Measurements from ENCODE around the gene IKZF2.

Gene IKZF2

DNA sequence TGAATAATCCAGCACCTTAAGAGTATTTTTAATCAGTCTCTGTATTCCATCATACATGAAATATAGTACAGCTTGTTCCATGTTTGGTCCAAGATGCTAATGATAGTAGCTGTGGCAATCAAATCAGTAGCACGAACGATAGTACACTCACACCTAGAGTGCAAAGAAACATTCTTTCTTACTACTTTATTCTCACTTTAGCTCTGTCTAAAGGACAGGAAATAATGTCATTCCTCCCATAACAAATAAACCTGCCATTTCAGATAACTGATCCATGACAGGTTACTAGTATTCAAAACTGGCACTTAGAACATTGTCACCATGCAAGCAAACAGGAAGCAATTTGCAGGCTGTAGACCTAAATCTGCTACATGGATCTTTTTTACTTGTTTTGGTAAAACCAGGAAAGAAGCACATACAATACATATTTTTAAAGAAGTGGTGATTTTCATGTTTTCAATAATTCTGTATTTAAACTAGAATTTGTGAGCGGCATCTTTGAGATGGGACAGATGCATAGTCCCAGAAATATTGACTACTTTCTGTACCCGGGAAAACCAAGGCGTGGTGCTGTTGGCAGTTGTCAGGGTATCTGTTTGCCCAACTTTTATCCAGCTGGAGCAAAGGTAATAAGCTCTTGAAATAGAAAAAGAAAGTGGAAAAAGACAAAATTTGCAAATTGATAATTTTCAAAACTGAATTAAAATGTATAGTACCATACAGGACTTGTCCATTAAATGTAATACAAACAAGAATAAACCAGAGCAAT is 49.5 kb downstream of the IKZF2 start:
- no peak for FAIRE-seq

DNA sequence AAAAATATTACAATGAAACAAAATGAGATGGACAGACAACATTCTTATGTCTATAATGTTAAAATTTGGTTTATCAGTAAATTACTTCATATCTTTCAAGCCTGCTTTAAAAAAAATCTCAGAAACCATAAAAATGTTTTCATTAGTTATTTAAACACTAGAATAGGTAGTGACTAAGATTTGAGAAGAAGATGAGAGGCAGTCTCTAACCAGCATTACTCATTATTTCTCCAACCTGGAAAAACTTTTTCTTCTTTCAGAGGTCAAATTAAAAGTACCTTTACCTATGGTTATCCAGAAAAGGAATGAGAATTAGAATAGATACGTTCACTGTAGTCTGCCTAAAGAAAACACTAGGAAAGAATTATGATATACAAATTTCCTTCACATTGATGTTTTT is 50.3 kb downstream of the IKZF2 start:
- no peak for FAIRE-seq
- DNase-seq (ENCODE audit: low spot score) = no peak

More for the DNA sequence above, 49.5 kb downstream of the IKZF2 start:
- no peak for DNase-seq (ENCODE audit: low spot score)

DNA sequence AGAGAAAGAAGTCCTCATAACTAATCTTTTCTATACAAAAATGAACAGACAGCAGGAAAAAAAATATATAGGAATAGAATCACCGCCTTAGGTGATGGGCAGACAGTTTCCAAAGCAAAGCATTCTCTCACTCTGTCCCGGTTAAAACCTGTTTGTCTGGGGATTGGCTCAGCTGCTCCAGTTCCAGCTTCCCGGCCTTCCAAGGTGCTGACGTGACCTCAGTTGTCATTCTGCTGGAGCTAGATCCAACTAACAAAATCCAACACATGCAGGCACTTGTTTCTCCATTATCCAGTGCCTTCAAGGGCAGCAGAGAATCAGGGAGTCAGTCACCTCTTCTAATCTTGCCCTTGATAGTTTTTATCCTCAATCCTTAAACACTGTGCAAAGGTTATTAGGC is 52.8 kb downstream of the IKZF2 start:
- no peak for FAIRE-seq
- DNase-seq (ENCODE audit: low spot score) = no peak

DNA sequence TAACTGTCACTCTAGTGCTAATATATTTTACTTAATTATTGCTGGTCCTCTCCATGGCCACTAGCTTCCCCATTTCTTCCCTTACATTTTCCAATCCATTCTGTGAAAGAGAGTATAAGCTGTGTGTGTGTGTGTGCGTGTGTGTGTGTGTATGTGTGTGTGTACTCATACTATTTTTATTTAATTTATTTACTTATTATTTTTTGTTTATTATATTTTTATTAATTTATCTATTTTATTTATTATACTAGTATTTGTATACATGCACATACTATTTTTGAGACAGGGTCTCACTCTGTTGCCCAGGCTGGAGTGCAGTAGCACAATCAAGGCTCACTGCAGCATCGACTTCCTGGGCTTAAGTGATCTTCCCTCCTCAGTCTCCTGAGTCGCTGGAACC is 59.6 kb downstream of the IKZF2 start:
- no peak for DNase-seq (ENCODE audit: low spot score)
- no peak for FAIRE-seq

DNA sequence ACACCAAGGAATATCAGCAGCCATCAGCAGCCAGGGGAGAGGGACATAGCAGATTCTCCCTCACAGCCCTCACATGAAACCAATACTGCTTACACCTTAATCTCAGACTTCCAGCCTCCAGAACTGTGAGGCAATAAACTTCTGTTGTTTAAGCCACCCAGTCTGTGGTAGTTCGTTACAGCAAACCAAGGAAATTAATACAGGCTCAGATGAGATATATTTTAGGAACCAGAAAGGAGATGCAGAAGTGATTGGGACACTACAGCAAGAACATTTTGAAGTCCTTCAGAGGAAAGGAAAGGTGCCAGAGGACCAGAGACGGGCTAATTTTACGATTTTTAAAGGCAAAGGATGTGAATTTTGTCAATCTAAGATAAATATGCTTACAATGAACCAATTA is 60.6 kb downstream of the IKZF2 start:
- FAIRE-seq = no peak
- DNase-seq (ENCODE audit: low spot score) = no peak

DNA sequence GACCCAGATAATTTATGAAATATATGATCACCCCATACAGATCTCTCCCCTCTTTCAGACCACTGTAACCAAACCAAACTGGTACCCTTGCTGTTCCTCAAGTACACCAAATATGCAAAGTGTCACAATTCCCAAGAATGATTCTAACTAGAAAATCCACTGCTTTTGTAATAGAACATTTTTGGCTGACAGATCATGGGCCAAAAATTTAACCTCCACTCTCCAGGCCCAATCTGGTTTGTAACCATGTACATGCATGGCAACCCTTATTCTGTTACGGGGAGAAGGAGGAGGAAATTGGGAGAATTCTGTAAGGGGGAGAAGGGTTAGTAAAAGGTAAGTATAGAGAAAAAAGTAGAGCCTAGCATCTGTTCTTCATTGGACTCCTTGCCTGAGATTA is 62.0 kb downstream of the IKZF2 start:
- no peak for DNase-seq (ENCODE audit: low spot score)
- no peak for FAIRE-seq

DNA sequence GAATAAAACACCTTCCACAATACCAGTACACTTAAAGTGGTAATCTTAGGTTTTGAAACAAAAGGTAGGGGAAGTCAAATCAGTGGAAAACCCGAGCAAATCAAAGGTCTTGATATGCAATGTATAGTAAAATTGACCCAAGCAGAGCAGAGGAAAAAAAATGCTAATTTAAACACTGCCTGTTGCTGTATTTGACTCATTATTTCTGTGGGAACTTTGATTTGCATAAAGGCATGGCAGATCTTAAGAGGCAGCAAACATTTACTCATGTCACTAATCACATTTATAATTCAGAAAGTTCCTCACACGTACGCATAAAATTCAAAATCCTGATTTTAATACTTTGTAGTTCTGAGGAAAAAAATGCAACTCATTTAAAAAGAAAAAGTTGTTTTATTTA is 64.4 kb downstream of the IKZF2 start:
- FAIRE-seq (no peak), DNase-seq (ENCODE audit: low spot score) (no peak)

DNA sequence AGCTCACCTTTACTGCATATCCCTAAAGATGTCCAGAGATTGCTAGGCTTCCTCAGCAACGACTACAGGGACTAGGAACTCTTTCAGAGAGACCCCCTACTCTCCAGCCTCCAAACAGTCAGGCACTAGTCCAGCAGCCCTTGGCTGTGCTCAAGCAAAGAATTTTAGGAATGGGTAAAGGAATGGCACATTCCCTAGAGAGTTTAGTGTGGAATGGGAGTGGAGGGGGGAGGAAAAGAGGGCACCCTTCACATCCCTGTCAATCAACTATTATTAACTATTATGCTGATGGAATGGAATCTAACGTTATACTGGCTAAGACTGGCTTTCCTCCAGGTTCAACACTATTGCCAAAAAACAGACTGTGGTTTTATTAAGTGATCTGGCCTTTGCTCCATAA is 64.8 kb downstream of the IKZF2 start:
- DNase-seq (ENCODE audit: low spot score) (peak; percentile 56), FAIRE-seq (no peak)

DNA sequence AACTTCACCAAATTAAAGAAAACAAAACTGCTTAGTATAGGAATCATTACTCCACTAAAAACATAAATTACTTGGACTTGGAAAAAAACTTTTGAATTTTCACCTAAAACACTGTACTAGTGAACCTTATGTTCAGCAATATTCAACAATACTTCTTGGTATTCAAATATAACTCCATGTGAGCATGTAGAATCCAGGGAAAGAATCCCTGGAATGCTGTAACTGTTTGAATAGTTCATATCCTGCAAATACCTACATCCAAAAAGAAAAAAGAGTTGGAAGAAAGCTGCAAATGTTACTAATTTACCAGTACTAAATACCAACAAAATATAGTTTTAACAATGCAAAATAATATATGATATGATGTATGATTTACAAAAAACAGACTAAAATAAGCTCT is 65.4 kb downstream of the IKZF2 start:
- FAIRE-seq = no peak
- DNase-seq (ENCODE audit: low spot score) = no peak

DNA sequence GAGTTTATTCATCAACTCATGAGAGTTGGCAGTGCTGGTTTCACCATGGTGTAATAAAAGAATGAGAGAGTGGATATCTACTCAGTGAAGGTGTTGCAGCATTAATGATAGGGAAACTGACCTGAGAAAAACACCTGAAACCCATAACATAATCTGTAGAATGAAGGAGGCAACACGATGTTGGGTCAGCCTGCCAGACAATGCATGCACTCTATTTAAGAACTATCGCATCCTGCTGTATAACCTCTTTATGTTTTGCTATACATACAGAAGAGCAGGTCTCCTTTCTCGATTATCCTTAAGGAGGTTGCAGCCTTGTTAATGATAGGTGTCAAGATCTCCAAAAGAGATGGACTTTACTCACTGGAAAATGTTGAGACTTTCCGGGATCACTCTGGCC is 65.9 kb downstream of the IKZF2 start:
- DNase-seq (ENCODE audit: low spot score) = no peak
- FAIRE-seq = no peak

DNA sequence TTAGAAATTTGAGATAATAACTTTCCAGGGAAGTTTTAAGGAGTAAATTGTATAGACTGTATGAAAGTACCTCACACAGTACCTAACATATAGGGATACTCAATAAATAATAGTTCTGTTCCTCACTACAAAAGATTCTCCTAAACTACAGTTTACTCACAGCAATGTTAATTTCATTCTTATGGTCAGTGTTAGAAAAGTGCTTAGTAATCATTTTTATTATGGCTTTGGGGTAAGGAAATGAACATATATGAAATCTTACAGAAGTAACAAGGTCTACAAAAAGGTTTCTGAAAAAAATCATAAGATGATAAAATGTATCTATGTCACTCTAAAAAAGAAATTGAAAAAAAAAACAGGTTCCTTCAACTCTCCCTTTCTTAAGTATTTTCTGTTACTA is 67.2 kb downstream of the IKZF2 start:
- no peak for FAIRE-seq
- no peak for DNase-seq (ENCODE audit: low spot score)

DNA sequence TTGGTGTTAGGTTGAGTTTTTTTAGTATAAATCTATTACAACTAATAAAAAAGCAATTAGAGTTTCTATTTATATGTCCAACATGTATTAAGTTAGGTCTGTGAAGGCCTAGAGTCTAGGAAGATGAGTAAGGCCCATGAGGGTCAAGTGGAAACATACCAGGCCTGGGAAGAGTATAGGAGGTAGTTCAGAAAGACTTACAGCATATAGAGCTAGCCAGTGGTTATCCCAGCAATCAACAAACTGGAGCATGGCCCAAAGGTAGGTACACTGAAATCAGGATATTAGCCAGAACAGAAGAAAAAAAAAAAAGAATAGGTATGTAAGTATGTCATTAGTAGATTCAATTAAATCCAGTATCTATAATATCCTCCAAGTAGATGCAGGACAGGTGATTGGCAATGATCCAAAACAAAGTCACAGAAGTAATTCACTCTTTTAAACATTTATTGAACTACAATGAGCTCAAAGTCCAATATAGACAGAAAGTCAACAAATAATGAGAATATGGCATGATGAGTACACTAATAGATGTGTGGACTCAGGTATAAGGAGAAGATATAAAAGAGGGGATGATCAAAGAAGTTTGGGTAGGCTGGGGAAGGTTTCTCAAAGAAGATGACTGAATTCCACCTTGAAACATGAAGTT is 70.3 kb downstream of the IKZF2 start:
- FAIRE-seq (no peak), DNase-seq (ENCODE audit: low spot score) (no peak)

DNA sequence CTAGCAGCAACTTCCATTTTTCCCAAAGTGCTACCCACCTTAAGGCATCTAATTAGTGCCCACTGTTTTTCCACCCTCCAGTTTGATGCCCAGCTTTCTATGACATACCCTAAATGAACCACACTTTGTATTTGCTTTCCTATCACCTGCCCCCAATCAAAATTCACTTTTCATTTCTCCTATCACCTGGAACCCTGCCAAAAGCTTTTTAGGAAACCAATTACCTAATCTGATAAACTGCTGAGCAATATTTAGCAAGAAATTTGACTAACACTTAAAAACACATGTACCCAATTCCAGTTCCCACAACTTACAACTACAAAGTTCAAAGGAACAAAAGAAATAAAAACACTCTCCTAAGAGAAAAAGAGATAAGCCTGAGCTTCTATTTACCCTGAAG is 71.7 kb downstream of the IKZF2 start:
- DNase-seq (ENCODE audit: low spot score) (no peak), FAIRE-seq (no peak)

DNA sequence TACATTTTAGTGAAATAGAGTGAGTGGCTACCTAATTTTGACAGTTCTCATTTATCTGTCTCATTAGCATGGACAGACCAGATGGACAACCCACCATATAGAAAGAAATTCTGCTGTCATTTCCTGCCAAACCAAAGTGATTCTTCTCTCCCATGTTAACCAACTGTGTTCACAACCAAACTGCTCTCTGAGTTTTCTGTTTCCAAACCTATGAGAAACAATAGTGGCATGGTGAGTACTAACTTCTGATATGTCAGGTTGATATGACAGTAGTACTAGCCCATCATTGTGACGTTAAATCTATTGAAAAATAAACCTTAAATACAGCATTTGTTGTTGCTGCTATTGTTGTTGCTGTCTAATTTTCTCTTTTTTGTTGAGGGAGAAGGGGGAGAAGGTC is 72.7 kb downstream of the IKZF2 start:
- FAIRE-seq = no peak
- DNase-seq (ENCODE audit: low spot score) = no peak

DNA sequence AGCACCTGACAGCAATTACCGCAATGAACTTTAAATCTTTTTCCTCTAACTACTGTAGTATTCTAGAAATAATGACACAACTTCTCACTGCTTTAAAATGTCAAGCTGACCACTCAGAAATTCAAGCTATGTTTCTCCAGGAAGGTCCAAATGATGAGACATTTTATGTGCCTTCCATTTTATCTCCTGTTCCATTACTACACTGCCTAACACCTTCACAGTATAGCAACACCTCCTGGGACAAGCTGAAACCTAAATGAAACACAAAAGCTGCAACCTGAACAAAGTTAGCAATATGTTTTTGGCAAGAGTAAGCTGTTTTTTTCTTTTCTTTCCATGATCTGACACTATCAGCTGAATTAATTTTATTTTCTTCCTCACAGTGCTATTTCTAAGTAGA is 81.9 kb downstream of the IKZF2 start:
- DNase-seq (ENCODE audit: low spot score) (no peak), FAIRE-seq (no peak)

DNA sequence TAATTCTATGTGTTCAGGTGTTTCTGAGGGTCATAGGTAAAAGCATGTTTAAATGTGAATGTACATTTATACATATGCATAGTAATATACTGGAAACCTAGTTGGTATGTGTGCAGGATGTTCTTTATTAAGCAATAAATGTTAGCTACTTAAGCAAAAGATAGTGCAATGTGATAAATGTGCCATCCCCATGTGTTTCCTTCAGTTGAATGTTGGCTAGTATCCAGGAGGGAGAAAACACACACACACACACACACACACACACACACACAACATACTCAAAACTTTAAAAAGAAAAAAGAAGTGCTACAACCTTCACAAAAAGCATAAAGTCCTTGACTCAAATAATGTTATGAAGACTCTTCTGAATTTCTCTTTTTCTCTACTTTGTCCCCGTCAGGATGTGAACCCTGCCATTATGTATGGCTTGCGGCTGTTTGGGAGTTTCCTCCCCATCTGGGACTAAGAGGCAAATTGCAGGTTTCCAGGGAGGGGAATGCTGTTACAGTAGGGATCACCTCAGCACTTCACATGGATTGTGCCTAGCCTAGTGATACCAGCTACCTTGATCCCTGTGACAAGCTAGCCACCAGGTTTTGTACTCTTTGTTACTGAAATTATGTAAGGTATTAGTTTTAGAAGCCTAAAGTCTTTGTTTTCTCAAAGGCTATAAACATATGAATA is 82.6 kb downstream of the IKZF2 start:
- FAIRE-seq (no peak), DNase-seq (ENCODE audit: low spot score) (no peak)

DNA sequence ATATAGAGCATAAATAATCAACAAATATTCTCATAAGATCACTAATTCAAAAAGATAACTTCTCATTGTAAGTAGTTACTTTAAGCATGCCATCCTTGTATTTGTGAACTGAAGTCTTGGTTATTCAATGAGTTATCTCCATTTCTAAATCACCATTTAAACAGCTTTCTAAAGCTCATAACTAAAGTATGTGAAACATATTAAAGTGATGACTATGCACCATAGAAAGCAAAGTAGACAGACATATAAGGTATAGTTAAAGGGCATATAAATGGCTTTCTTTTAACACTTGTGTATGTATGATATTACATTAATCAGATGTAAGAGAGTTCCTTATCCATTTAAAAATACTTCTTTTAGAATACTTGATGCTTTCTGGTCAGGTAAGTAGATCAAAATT is 83.5 kb downstream of the IKZF2 start:
- FAIRE-seq = no peak
- no peak for DNase-seq (ENCODE audit: low spot score)

DNA sequence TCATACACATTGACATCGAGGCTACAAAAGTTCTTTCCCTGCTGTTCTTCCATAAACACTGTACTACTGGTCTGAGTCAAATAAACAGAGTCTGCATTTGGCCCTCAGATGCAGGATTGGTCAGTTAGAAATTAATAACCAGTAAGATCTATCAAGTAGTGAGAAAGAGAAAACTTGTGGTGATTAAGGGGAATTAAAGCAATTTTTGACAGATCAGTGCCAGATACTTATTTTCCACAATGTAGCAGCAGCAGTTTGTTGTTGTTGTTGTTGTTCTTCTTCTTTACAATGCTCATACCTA is 85.0 kb downstream of the IKZF2 start:
- FAIRE-seq (no peak), DNase-seq (ENCODE audit: low spot score) (no peak)

DNA sequence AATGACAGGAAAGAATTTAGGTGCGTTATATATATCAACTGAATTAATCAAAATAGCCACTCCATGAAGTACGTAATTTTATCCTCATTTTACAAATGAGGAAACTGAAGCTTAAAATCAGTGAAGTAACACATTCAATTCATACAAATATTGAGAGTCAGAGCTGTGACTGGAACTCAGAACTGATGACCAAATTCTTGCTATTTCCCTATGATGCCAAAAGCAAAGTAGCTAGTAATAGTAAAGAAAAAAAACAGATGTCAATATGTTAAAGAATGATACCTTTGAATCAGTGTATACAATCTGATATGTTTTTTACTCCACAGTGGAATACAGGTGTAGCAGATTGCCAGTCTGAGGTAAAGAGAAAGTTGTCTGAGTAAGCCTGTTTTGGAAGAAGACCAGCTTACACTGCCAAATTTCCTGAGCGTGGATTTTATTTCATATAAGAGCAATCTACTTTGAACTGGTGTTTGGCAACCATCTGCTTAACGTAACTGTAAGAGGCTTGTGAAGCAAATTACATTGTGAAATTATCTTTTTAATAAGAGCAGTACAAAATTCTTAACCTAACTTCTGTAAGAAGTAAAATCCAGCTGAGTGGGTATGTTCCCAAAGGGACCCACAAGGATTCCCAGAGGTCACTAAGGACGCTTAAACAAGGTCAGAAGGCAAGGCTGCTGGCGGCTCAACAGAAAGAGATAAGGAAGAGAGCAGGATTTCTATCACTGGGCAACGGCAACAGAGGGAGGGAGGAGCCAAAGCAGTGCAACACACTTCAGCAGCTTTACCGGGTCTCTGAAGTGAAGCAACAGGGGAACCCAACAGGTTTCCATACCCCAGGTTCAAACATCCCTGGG is 85.6 kb downstream of the IKZF2 start:
- DNase-seq (ENCODE audit: low spot score) (no peak), FAIRE-seq (no peak)

DNA sequence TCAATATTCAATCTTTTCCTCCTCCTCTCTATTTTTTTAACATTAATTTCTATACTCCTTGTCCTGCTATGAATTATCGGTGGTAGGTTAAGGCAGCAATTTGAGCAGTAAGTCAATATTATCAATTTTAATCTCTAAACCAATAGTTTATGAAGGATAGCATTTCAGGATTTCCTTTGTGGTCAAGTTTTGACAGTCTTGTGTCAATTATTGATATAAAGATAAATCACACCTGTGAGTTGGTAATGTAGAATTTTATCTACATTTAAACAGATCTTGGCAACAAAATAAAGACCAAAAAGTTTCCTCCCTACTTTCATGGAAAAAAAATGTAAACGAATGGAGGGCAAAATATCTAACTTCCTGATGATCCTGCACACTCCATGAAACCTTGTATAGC is 87.3 kb downstream of the IKZF2 start:
- DNase-seq (ENCODE audit: low spot score) (no peak), FAIRE-seq (no peak)

DNA sequence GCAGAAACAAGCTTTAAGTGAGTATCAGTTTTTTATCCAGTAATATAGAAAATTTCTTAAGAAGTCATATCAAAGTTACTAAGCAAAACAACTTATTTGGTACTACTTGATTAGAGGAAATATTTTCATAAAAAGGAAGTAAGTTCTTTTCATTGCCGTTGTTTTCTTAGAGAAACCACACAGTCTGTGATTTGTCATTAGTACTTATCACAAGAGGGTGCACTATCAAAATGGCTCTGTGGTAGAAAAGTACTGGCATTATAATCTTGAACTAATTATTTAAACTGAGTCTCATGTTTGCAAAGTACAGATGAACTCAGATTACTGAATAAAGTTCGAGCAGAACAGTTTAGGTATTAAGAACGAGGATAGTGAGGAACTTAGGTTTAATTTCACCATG is 93.4 kb downstream of the IKZF2 start:
- no peak for DNase-seq (ENCODE audit: low spot score)
- no peak for FAIRE-seq

DNA sequence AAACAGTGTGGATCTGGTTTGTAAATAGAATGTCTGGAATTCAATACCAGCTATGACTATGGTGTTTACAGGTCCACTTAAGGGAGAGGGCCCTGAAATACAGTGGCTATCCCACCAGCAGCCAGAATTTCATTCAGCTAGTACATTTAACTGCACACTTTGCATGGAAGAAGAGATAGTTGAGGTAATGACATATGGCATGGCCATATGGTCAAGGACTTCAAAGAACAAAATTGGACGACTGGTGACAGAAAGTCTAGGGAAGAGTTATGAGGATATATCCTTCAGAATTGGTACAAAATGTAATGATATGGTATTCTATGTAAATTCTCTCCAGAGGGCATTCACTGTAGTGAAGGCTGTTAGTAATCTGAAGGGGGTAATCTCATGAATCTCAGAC is 105.0 kb downstream of the IKZF2 start:
- DNase-seq (ENCODE audit: low spot score) (no peak), FAIRE-seq (no peak)
